NB4 (cell line): ENCODE data around the gene C1orf185.

Experiments
- DNase-seq: peaks from one replicate; pipeline ENCODE4 v3.0.0; 2010; ENCODE audit warnings: low read depth
- H3K4me3 ChIP-seq: one replicate; pipeline ENCODE4 v1.5.1; 2011; ENCODE audit warnings: mild to moderate bottlenecking, low read depth, low read length, moderate library complexity
- CTCF ChIP-seq: IDR thresholded peaks from one replicate; pipeline ENCODE4 v1.5.1; 2012; ENCODE audit warnings: low read depth, low read length
- MAX ChIP-seq: IDR thresholded peaks from 2 replicates; pipeline ENCODE4 v1.6.1; 2011; ENCODE audit warnings: low read depth, low read length
- MYC ChIP-seq: IDR thresholded peaks from 2 replicates; pipeline ENCODE4 v1.6.1; 2011; ENCODE audit warnings: low read depth, low read length
- POLR2A ChIP-seq: IDR thresholded peaks from 2 replicates; pipeline ENCODE4 v1.6.1; 2011; ENCODE audit warnings: mild to moderate bottlenecking; ENCODE audit not compliant: insufficient read length; ENCODE audit errors: extremely low read depth

C1orf185 gene

GRCh38 chr1:51188230-51188629 is 86.2 kb downstream of the C1orf185 start:
- TF ChIP-seq CTCF (no peak), MAX (no peak)

GRCh38 chr1:51189421-51190073 is 87.5 kb downstream of the C1orf185 start:
- TF ChIP-seq POLR2A (no peak), CTCF (peak; percentile 85), MAX (no peak)
- DNase-seq = peak; percentile 71
- no peak overlapping the region for H3K4me3 ChIP-seq

More at GRCh38 chr1:51188230-51188629, 86.2 kb downstream of the C1orf185 start:
- no peak overlapping the region for H3K4me3 ChIP-seq
- no peak for DNase-seq

GRCh38 chr1:51190961-51191360 is 88.9 kb downstream of the C1orf185 start:
- DNase-seq = no peak
- TF ChIP-seq CTCF = no peak
- no peak overlapping the region for H3K4me3 ChIP-seq

- no peak for TF ChIP-seq MYC
- peak; percentile 88 for TF ChIP-seq CTCF
- TF ChIP-seq MAX = no peak
- TF ChIP-seq POLR2A = no peak
- no peak overlapping the region for H3K4me3 ChIP-seq
- peak; percentile 75 for DNase-seq
Observed at GRCh38 chr1:51192213-51192843, 90.3 kb downstream of the C1orf185 start.

GRCh38 chr1:51193564-51193963 is 91.5 kb downstream of the C1orf185 start:
- no peak overlapping the region for H3K4me3 ChIP-seq
- TF ChIP-seq CTCF (no peak), MYC (no peak), POLR2A (no peak), MAX (no peak)
- DNase-seq = no peak
